ENCODE data around the gene NOSIP.
A peak's percentile ranks its signal among the peaks of the same experiment; 100 is the strongest.

Gene NOSIP

GRCh38 chr19:49570997-49571676, 9.2 kb downstream of the NOSIP start:
- peak; percentile 22 for DNase-seq

GRCh38 chr19:49570138-49570856, 10.1 kb downstream of the NOSIP start:
- peak; percentile 94 for DNase-seq

- DNase-seq = no peak
Measured at GRCh38 chr19:49567861-49568441, 12.4 kb downstream of the NOSIP start.

GRCh38 chr19:49566302-49566701, 14.1 kb downstream of the NOSIP start:
- no peak for DNase-seq

- no peak for DNase-seq
Measured at GRCh38 chr19:49565261-49565660, 15.1 kb downstream of the NOSIP start.

- DNase-seq = no peak
Measured at GRCh38 chr19:49564616-49565045, 15.7 kb downstream of the NOSIP start.

- DNase-seq = no peak
Measured at GRCh38 chr19:49560358-49560900, 19.9 kb downstream of the NOSIP start.

GRCh38 chr19:49559928-49560327, 20.4 kb downstream of the NOSIP start:
- DNase-seq = no peak

GRCh38 chr19:49559443-49559842, 20.9 kb downstream of the NOSIP start:
- DNase-seq = no peak

GRCh38 chr19:49558591-49558990, 21.8 kb downstream of the NOSIP start:
- DNase-seq = no peak

- DNase-seq = no peak
Measured at GRCh38 chr19:49557641-49558325, 22.6 kb downstream of the NOSIP start.

- DNase-seq = no peak
Measured at GRCh38 chr19:49556412-49557398, 23.7 kb downstream of the NOSIP start.

- DNase-seq = peak; percentile 87
Measured at GRCh38 chr19:49555600-49556411, 24.6 kb downstream of the NOSIP start.

GRCh38 chr19:49554701-49555181, 25.6 kb downstream of the NOSIP start:
- no peak for DNase-seq

GRCh38 chr19:49553451-49554271, 26.7 kb downstream of the NOSIP start:
- DNase-seq = no peak

- DNase-seq = no peak
Measured at GRCh38 chr19:49552749-49553148, 27.6 kb downstream of the NOSIP start.

GRCh38 chr19:49551531-49551930, 28.8 kb downstream of the NOSIP start:
- DNase-seq = no peak

GRCh38 chr19:49549045-49549444, 31.3 kb downstream of the NOSIP start:
- no peak for DNase-seq

- peak; percentile 98 for DNase-seq
Measured at GRCh38 chr19:49546825-49547565, 33.4 kb downstream of the NOSIP start.
